ENCODE measurements around the gene PTPRO. TPM values are rescaled to one million over a fixed set of nuclear protein-coding genes. Genes with fewer than 3 reads are reported as not detected.

PTPRO gene
- total RNA-seq, 1 donor from 2014 or later: 1.6 TPM

GRCh38 chr12:15530361-15530760 is 208.1 kb downstream of the PTPRO start:
- peaks cover 3% of the 10 kb centered on the region for H3K36me3 Mint-ChIP-seq (ENCODE audit: low read depth)
- H3K27ac Mint-ChIP-seq: no peak overlapping the region
- intact Hi-C loops (cut with micrococcal nuclease): loop anchor here (5.0 kb wide), 1 partner anchor 352 kb away; the partner anchor contains the start of gene STRAP

DNA sequence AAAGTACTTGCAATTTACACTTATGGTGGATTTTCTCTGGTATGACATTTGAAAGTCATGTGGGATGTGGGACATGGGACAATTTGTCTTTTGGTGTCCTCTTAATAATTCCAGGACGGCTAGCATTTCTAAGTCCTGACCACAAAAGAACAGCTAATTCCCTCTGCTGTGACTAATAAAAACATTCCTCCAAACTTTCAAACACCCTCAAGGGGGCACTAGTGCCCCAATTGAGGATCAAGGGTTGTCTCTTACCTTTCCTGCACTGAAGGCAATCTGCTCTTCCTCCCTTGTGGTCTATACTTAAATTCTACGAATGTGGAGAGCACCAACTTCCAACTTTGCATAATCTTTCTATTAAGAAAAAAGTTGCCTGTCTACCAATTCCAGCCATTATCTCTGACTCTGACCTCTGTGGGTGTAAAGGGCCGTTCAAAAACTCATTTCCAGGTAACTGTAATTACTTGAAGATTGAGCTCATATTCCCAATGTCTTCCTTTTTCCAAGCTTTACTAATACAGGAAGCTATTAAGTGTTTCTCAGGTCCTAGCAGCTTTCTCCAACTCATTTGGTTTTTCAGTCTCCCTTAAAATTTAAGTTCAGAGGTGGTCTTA is 210.2 kb downstream of the PTPRO start:
- H3K36me3 Mint-ChIP-seq (ENCODE audit: low read depth): peaks cover 3% of the 10 kb centered on the region
- H3K9me3 Mint-ChIP-seq: peaks cover 3% of the 10 kb centered on the region
- no peak overlapping the region for H3K4me3 Mint-ChIP-seq
- H3K27me3 Mint-ChIP-seq: peaks cover 18% of the 10 kb centered on the region
- peak; percentile 89 for DNase-seq
- H3K27ac Mint-ChIP-seq: no peak overlapping the region
- H3K4me1 Mint-ChIP-seq: peaks cover 13% of the 10 kb centered on the region
- intact Hi-C loops (cut with micrococcal nuclease): loop anchor here (1.0 to 5.0 kb wide), 7 partner anchors 14 to 350 kb away; partner anchors contain the start of genes EPS8 and STRAP

More at GRCh38 chr12:15530361-15530760, 208.1 kb downstream of the PTPRO start:
- no peak overlapping the region for H3K4me3 Mint-ChIP-seq
- H3K27me3 Mint-ChIP-seq: peaks cover 18% of the 10 kb centered on the region
- no peak for DNase-seq
- H3K9me3 Mint-ChIP-seq: peaks cover 3% of the 10 kb centered on the region
- H3K4me1 Mint-ChIP-seq: peaks cover 19% of the 10 kb centered on the region

GRCh38 chr12:15534322-15534721 is 212.0 kb downstream of the PTPRO start:
- H3K9me3 Mint-ChIP-seq: peaks cover 3% of the 10 kb centered on the region

GRCh38 chr12:15534874-15535273 is 212.6 kb downstream of the PTPRO start:
- Mint-ChIP-seq H3K9me3 (peaks cover 3% of the 10 kb centered on the region), H3K27me3 (peaks cover 10% of the 10 kb centered on the region), H3K4me1 (peaks cover 20% of the 10 kb centered on the region), H3K36me3 (ENCODE audit: low read depth) (peaks cover 4% of the 10 kb centered on the region), H3K27ac (no peak overlapping the region), H3K4me3 (no peak overlapping the region)
- DNase-seq: no peak
- intact Hi-C loops (cut with micrococcal nuclease): loop anchor here (5.0 kb wide), 1 partner anchor 347 kb away; the partner anchor contains the start of gene STRAP

More at GRCh38 chr12:15534322-15534721, 212.0 kb downstream of the PTPRO start:
- peak; percentile 83 for DNase-seq
- H3K36me3 Mint-ChIP-seq (ENCODE audit: low read depth): peaks cover 4% of the 10 kb centered on the region
- H3K4me3 Mint-ChIP-seq: peak overlapping the region; percentile 68
- peak overlapping the region; percentile 59 for H3K27ac Mint-ChIP-seq
- peaks cover 10% of the 10 kb centered on the region for H3K27me3 Mint-ChIP-seq
- intact Hi-C loops (cut with micrococcal nuclease): loop anchor here (5.0 kb wide), 1 partner anchor 348 kb away; the partner anchor contains the start of gene STRAP
- H3K4me1 Mint-ChIP-seq: peaks cover 20% of the 10 kb centered on the region

DNA sequence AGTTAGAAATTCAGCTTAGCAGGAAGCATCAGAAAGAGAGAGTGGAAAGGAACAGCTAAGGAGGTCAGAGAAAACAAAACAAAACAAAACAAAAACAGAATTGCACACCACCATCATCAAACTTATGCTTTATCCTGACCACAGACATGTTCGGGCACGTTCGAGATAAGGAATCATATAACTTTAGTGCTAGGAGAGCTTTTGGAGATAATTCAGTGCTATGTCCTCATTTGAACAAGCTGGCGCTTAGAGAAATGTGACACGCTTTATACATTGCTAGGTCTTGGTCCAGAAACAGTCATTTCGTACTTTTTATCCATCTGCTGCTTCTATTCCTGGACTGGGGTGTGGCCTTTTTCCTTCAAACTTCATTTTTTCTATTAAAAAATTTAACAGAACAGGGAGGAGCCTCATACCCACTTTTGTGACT is 213.1 kb downstream of the PTPRO start:
- no peak for DNase-seq
- intact Hi-C loops (cut with micrococcal nuclease): no loop called here
- H3K27me3 Mint-ChIP-seq: peaks cover 6% of the 10 kb centered on the region
- peaks cover 21% of the 10 kb centered on the region for H3K4me1 Mint-ChIP-seq
- H3K36me3 Mint-ChIP-seq (ENCODE audit: low read depth): peaks cover 4% of the 10 kb centered on the region
- H3K4me3 Mint-ChIP-seq: no peak overlapping the region
- peaks cover 3% of the 10 kb centered on the region for H3K9me3 Mint-ChIP-seq
- H3K27ac Mint-ChIP-seq: no peak overlapping the region

GRCh38 chr12:15536446-15536845 is 214.1 kb downstream of the PTPRO start:
- peaks cover 28% of the 10 kb centered on the region for H3K4me1 Mint-ChIP-seq
- no peak for DNase-seq
- intact Hi-C loops (cut with micrococcal nuclease): loop anchor here (2.0 kb wide), 1 partner anchor 164 kb away; no protein-coding TSS in a partner anchor
- H3K27ac Mint-ChIP-seq: no peak overlapping the region
- H3K9me3 Mint-ChIP-seq: peaks cover 3% of the 10 kb centered on the region
- H3K36me3 Mint-ChIP-seq (ENCODE audit: low read depth): peaks cover 4% of the 10 kb centered on the region
- H3K27me3 Mint-ChIP-seq: no peaks in the 10 kb centered on the region
- no peak overlapping the region for H3K4me3 Mint-ChIP-seq

- no peak overlapping the region for H3K4me3 Mint-ChIP-seq
- H3K4me1 Mint-ChIP-seq: peaks cover 22% of the 10 kb centered on the region
- H3K27me3 Mint-ChIP-seq: no peaks in the 10 kb centered on the region
- peaks cover 6% of the 10 kb centered on the region for H3K36me3 Mint-ChIP-seq (ENCODE audit: low read depth)
- peaks cover 8% of the 10 kb centered on the region for H3K9me3 Mint-ChIP-seq
- no peak for DNase-seq
- H3K27ac Mint-ChIP-seq: no peak overlapping the region
- intact Hi-C loops (cut with micrococcal nuclease): no loop called here
These were observed 216.6 kb downstream of the PTPRO start for GRCh38 chr12:15538881-15539280.

DNA sequence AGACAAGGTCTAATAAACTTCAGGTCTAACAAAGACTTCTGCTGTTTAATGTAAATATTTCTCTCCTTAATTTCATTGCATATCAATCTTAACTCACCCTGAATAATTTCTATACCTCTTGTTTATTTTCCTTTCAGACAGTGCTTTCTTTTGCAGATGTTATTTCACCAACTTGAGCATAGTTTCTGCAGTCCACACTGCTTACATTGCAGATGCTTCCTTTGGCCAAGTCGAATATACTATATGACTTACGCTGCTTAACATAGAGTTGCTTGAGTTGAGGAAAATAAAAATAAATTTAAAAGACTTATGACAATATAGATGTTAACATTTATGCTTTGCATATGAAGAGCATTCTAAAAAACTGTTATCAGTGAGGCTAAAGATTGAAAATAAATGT is 217.7 kb downstream of the PTPRO start:
- Mint-ChIP-seq H3K9me3 (peaks cover 4% of the 10 kb centered on the region), H3K36me3 (ENCODE audit: low read depth) (peaks cover 4% of the 10 kb centered on the region), H3K27ac (no peak overlapping the region), H3K4me3 (no peak overlapping the region), H3K27me3 (no peaks in the 10 kb centered on the region), H3K4me1 (peaks cover 27% of the 10 kb centered on the region)
- intact Hi-C loops (cut with micrococcal nuclease): loop anchor here (10.0 kb wide), 1 partner anchor 575 kb away; the partner anchor contains the start of gene ARHGDIB
- no peak for DNase-seq

DNA sequence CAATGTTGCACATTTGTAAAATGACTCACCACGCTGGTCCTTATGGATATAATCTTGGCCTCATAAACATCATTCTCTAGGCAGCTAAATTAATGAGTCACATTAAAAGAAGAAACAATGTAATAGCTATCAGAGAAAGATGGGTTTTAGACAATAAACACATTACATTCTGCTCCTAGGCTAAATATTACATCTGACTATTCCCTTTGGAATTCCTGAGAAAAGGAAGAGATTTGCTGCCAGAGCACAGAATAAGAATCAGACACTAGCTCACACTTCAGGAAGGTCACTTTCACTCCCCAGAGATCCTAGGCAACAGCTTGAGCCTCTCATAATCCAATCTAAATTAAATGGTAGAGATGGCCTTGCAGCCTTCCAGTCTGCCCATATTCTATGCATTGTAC is 218.2 kb downstream of the PTPRO start:
- Mint-ChIP-seq H3K27ac (no peak overlapping the region), H3K27me3 (no peaks in the 10 kb centered on the region), H3K4me1 (peaks cover 30% of the 10 kb centered on the region), H3K9me3 (peaks cover 4% of the 10 kb centered on the region), H3K36me3 (ENCODE audit: low read depth) (peaks cover 4% of the 10 kb centered on the region), H3K4me3 (no peak overlapping the region)
- DNase-seq: no peak
- intact Hi-C loops (cut with micrococcal nuclease): loop anchor here (10.0 kb wide), 1 partner anchor 576 kb away; the partner anchor contains the start of gene ARHGDIB

DNA sequence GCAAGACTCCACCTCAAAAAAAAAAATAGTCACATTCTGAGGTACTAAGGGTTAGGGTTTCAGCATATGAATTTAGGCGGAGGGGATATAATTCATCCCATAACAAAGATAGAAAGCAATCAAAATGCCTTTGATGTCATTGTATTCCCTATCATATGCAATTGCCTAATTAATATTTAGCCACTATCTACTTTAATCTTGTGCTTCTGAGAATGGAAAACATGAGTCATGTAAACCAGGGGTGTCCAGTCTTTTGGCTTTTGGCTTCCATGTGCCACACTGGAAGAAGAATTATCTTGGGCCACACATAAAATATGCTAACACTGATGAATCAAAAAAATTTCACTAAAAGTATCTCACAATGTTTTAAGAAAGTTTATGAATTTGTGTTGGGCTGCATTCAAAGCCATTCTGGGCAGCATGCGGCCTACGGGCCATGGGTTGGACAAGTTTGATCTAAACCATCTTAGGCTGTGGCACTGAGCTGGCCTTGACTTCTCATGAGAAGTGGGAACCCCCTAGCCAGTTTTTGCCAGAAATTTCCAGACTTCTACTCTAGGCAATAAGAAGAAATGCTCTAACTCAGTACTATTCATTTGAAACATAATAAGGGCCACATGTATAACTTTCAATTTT is 219.8 kb downstream of the PTPRO start:
- peaks cover 41% of the 10 kb centered on the region for H3K4me1 Mint-ChIP-seq
- no peak overlapping the region for H3K27ac Mint-ChIP-seq
- peaks cover 4% of the 10 kb centered on the region for H3K9me3 Mint-ChIP-seq
- no peaks in the 10 kb centered on the region for H3K27me3 Mint-ChIP-seq
- peaks cover 4% of the 10 kb centered on the region for H3K36me3 Mint-ChIP-seq (ENCODE audit: low read depth)
- no peak for DNase-seq
- H3K4me3 Mint-ChIP-seq: no peak overlapping the region
- intact Hi-C loops (cut with micrococcal nuclease): loop anchor here (10.0 kb wide), 1 partner anchor 577 kb away; the partner anchor contains the start of gene ARHGDIB

- Mint-ChIP-seq H3K27me3 (no peaks in the 10 kb centered on the region), H3K9me3 (peaks cover 4% of the 10 kb centered on the region), H3K36me3 (ENCODE audit: low read depth) (peaks cover 3% of the 10 kb centered on the region), H3K4me1 (peaks cover 49% of the 10 kb centered on the region), H3K27ac (no peak overlapping the region), H3K4me3 (no peak overlapping the region)
- intact Hi-C loops (cut with micrococcal nuclease): loop anchor here (10.0 kb wide), 1 partner anchor 579 kb away; the partner anchor contains the start of gene ARHGDIB
- DNase-seq: no peak
These were observed 221.0 kb downstream of the PTPRO start for GRCh38 chr12:15543347-15543746.

DNA sequence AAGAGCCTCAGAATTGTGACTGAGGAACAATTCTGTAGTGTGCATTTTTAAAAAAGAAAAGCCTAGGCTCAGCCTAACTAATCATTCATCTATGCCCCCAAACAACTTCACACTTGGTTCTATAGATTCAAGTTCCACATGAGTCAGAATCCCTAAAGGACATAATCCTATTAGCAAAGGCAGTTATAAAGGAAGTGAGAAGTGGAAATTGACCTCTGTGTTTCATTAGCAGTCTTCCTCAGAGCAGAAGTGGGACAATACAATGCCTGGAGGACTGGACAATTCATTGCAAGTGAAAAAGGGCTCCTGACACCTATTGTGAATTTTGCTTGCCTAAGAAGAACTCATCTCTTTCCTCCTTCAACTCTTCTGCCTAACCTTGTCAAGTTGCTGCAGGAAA is 222.3 kb downstream of the PTPRO start:
- Mint-ChIP-seq H3K27me3 (no peaks in the 10 kb centered on the region), H3K9me3 (peaks cover 4% of the 10 kb centered on the region), H3K4me1 (peaks cover 47% of the 10 kb centered on the region), H3K4me3 (no peak overlapping the region), H3K36me3 (ENCODE audit: low read depth) (peaks cover 10% of the 10 kb centered on the region), H3K27ac (peak overlapping the region; percentile 69)
- intact Hi-C loops (cut with micrococcal nuclease): loop anchor here (10.0 kb wide), 1 partner anchor 580 kb away; the partner anchor contains the start of gene ARHGDIB
- DNase-seq: no peak

GRCh38 chr12:15545334-15545733 is 223.0 kb downstream of the PTPRO start:
- Mint-ChIP-seq H3K4me1 (peaks cover 47% of the 10 kb centered on the region), H3K27ac (peak overlapping the region; percentile 69), H3K9me3 (peaks cover 7% of the 10 kb centered on the region), H3K27me3 (no peaks in the 10 kb centered on the region), H3K36me3 (ENCODE audit: low read depth) (peaks cover 15% of the 10 kb centered on the region), H3K4me3 (peak overlapping the region; percentile 10)
- no peak for DNase-seq
- intact Hi-C loops (cut with micrococcal nuclease): loop anchor here (10.0 kb wide), 1 partner anchor 581 kb away; the partner anchor contains the start of gene ARHGDIB

All from activated CD4-positive, alpha-beta T cell treated with anti-CD3 and anti-CD28 coated beads, Interleukin-2, amount 10 ng/mL, durations not matched to agents 24 days and 14 days (primary cell).